22Rv1 (cell line): ENCODE measurements around the gene DVL2.

Experiments used
- ZFX ChIP-seq: fragments of 450-650 bp; IDR thresholded peaks from 2 replicates; pipeline ENCODE4 v1.6.1; 2017; ENCODE audit warnings: antibody characterized with exemption, borderline replicate concordance
- TF ChIP-seq, protein P1 (sequence below): fragments of 450-650 bp; IDR thresholded peaks from 2 replicates; pipeline ENCODE4 v1.5.1; 2017; ENCODE audit warnings: mild to moderate bottlenecking

DNA sequence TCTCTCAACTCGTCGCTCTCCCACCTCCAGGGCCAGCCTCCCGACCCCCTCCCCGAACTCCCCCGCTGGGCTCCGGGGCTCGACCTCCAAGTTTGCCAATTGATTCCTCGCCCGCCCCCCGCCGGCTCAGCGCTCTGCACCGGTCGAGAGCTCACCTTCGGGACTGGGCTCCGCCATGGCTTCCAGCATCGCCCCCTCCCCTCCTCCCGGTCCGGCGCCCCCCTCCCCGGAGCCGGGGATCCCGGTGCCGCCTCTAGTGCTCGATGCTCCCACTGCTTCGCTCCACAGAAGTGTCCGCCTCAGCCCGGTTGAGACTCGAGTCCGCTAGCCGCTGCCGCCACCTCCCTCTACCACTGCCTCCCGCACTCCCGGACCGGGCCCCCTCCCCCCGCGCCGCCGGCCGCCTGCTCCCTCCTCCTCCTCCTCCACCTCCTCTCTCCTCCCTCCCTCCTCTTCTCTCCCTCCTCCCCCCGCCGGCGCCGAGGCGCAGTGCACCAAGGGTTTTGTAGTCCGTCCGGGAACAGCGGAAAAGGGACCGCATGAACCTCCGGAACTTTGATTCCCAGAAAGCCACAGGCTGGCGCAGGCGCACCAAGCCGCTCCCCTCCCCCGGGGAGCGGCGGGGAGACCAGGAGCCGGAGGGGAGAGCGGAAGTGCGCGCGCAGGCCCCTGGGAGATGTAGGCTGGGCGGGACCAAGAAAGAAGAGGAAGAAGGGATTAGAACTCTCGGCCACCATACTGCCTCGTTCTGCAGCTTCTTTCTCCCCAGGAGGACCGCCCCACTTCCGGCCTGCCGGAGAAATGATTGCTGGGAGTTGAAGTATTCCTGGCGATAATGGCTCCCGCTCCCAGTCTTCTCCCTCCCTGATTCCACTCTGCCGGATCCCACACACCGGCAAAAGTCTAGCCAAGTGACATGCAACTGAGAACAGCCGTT is 5.0 kb upstream of the DVL2 start, which contains the start of gene PHF23:
- TF ChIP-seq, protein P1, sequence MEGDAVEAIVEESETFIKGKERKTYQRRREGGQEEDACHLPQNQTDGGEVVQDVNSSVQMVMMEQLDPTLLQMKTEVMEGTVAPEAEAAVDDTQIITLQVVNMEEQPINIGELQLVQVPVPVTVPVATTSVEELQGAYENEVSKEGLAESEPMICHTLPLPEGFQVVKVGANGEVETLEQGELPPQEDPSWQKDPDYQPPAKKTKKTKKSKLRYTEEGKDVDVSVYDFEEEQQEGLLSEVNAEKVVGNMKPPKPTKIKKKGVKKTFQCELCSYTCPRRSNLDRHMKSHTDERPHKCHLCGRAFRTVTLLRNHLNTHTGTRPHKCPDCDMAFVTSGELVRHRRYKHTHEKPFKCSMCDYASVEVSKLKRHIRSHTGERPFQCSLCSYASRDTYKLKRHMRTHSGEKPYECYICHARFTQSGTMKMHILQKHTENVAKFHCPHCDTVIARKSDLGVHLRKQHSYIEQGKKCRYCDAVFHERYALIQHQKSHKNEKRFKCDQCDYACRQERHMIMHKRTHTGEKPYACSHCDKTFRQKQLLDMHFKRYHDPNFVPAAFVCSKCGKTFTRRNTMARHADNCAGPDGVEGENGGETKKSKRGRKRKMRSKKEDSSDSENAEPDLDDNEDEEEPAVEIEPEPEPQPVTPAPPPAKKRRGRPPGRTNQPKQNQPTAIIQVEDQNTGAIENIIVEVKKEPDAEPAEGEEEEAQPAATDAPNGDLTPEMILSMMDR, result no peak
- TF ChIP-seq ZFX, result no peak
